Mesothelial cell of epicardium (in vitro differentiated cells): ENCODE measurements around the gene GPR151. TPM values are rescaled to one million over a fixed set of nuclear protein-coding genes. Genes with fewer than 3 reads are reported as not detected.

Experiments used
- DNase-seq, 2 experiments: peaks; one replicate each; pipeline ENCODE4 v3.0.0; 2021; ENCODE audit warnings: low spot score in 2 of 2; ENCODE audit not compliant: unreplicated experiment in 2 of 2
- H3K27ac Mint-ChIP-seq: 2 replicates; pipeline ENCODE4 v1.8.0; 2021; ENCODE audit warnings: mixed read lengths
- H3K27me3 Mint-ChIP-seq: 2 replicates; pipeline ENCODE4 v1.8.0; 2021; ENCODE audit warnings: low read depth, mixed read lengths
- H3K36me3 Mint-ChIP-seq: 2 replicates; pipeline ENCODE4 v1.8.0; 2021; ENCODE audit warnings: mixed read lengths
- H3K4me1 Mint-ChIP-seq: 2 replicates; pipeline ENCODE4 v1.8.0; 2021; ENCODE audit warnings: mixed read lengths
- H3K4me3 Mint-ChIP-seq: 2 replicates; pipeline ENCODE4 v1.8.0; 2021; ENCODE audit warnings: mild to moderate bottlenecking, moderate library complexity, mixed read lengths
- H3K9me3 Mint-ChIP-seq: 2 replicates; pipeline ENCODE4 v1.8.0; 2021; ENCODE audit warnings: mixed read lengths
- CTCF ChIP-seq: fragments of 200-600 bp; sonication (generic); IDR thresholded peaks from one replicate; pipeline ENCODE4 v1.5.0; 2021; ENCODE audit warnings: antibody characterized with exemption; ENCODE audit not compliant: unreplicated experiment
- total RNA-seq: library from RNA; stranded (reverse); gene quantifications from 3 replicates; pipeline ENCODE4 v1.2.1, GENCODE V29; 2021

The GPR151 gene
- total RNA-seq, 1 donor from 2014 or later, result not detected

GRCh38 chr5:146540414-146540813 is 24.4 kb upstream of the GPR151 start:
- TF ChIP-seq CTCF, result no peak
- Mint-ChIP-seq H3K4me3 (no peak overlapping the region), H3K27me3 (no peaks in the 10 kb centered on the region), H3K9me3 (no peaks in the 10 kb centered on the region), H3K27ac (no peak overlapping the region), H3K4me1 (peaks cover 4% of the 10 kb centered on the region), H3K36me3 (no peaks in the 10 kb centered on the region)
- DNase-seq, result no peak

DNA sequence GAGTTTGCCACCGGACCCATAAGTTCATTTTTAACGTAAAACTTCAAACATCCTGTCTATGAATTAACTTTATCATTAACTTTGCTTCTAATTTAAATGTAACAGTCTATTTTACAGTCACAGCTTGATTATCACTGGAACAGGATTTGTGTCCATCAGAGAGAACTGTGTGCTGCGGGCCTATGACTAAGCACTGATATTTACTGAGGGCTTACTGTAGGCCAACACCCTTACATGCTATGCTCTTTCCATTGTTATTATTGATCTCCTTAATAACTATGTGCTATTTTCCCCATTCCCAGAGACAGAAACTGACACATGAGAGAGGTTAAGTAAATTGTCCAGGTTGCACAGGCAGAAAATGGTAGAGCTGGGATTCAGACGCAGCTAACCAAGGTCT is 24.0 kb upstream of the GPR151 start:
- no peak for DNase-seq
- Mint-ChIP-seq H3K36me3 (no peaks in the 10 kb centered on the region), H3K27me3 (no peaks in the 10 kb centered on the region), H3K4me1 (peaks cover 4% of the 10 kb centered on the region), H3K9me3 (no peaks in the 10 kb centered on the region), H3K4me3 (no peak overlapping the region), H3K27ac (no peak overlapping the region)
- no peak for TF ChIP-seq CTCF

DNA sequence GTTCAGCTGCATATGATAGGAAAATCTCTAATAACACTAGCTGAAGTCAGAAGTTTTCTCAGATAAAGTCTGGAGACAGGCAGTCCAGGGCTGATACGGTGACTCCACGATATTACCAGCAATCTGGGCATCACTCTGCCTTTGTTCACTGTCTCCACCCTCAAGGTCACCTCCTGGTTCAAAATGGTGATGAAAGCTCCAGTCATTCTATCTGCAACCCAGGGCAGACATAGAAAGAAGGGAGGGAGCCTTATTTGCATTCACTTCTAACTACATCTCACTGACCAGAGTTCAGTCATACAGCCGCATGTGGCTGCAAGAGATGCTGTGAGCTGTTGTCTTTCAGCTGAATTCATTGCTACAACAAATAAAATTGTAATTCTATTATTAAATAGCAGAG is 22.4 kb upstream of the GPR151 start:
- H3K4me1 Mint-ChIP-seq, result peaks cover 5% of the 10 kb centered on the region
- H3K27me3 Mint-ChIP-seq, result no peaks in the 10 kb centered on the region
- H3K27ac Mint-ChIP-seq, result no peak overlapping the region
- H3K4me3 Mint-ChIP-seq, result no peak overlapping the region
- H3K36me3 Mint-ChIP-seq, result no peaks in the 10 kb centered on the region
- H3K9me3 Mint-ChIP-seq, result no peaks in the 10 kb centered on the region
- no peak for DNase-seq
- TF ChIP-seq CTCF, result no peak

GRCh38 chr5:146533882-146534281 is 17.9 kb upstream of the GPR151 start:
- DNase-seq, result no peak
- no peak overlapping the region for H3K4me3 Mint-ChIP-seq
- no peaks in the 10 kb centered on the region for H3K9me3 Mint-ChIP-seq
- no peak overlapping the region for H3K27ac Mint-ChIP-seq
- H3K36me3 Mint-ChIP-seq, result no peaks in the 10 kb centered on the region
- TF ChIP-seq CTCF, result no peak
- H3K4me1 Mint-ChIP-seq, result peaks cover 3% of the 10 kb centered on the region
- H3K27me3 Mint-ChIP-seq, result no peaks in the 10 kb centered on the region

DNA sequence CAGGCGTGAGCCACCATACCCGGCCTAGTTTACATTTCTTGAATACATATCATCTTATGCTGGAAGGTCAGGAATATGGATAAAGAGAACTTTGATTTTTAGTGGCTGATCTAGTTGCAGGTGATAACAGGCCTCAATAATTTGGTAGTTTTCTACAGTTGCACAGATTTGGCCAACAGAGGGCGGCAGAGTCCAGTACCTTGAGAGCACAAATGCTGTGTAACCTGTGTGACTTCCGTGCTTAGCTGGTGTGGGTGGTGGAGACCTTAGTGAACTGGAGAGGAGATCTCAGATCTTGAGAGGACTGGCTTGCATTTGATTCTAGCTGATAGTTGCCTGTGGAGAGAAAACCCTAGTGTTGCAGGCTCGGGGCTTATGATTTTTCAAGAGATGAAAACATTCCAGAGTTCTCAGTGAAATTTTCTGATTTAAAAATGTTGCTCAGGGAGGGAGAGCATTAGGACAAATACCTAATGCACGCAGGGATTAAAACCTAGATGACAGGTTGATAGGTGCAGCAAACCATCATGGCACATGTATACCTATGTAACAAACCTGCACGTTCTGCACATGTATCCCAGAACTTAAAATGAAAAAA is 17.4 kb upstream of the GPR151 start:
- Mint-ChIP-seq H3K9me3 (no peaks in the 10 kb centered on the region), H3K27ac (no peak overlapping the region), H3K36me3 (no peaks in the 10 kb centered on the region), H3K4me1 (peaks cover 3% of the 10 kb centered on the region), H3K27me3 (peaks cover under 1% of the 10 kb centered on the region), H3K4me3 (no peak overlapping the region)
- peak; percentile 54 to 78 for DNase-seq
- TF ChIP-seq CTCF, result peak; percentile 84

GRCh38 chr5:146529984-146530383 is 14.0 kb upstream of the GPR151 start:
- no peaks in the 10 kb centered on the region for H3K36me3 Mint-ChIP-seq
- no peaks in the 10 kb centered on the region for H3K9me3 Mint-ChIP-seq
- TF ChIP-seq CTCF, result no peak
- no peak for DNase-seq
- H3K4me3 Mint-ChIP-seq, result no peak overlapping the region
- peaks cover 2% of the 10 kb centered on the region for H3K27me3 Mint-ChIP-seq
- peaks cover 3% of the 10 kb centered on the region for H3K4me1 Mint-ChIP-seq
- H3K27ac Mint-ChIP-seq, result no peak overlapping the region
